Activated B cell treated with CpG ODN at 0.5 μM for 24 hours (primary cell): ENCODE measurements around the gene TUBE1. TPM values are rescaled to one million over a fixed set of nuclear protein-coding genes. Genes with fewer than 3 reads are reported as not detected.

Experiments used
- ATAC-seq: fragments of 200-7000 bp; cut with Tn5 transposase; one replicate; pipeline ENCODE4 v1.10.0; 2021; ENCODE audit warnings: low read depth, mild to moderate bottlenecking, moderate library complexity
- CTCF ChIA-PET: fragments of 350-600 bp; sonication (Branson Sonifier 250); formaldehyde crosslinking; loops from one replicate; lab custom pipeline; 2021; ENCODE audit warnings: antibody characterized with exemption; lab: Charles Lee
- POLR2A ChIA-PET: fragments of 350-600 bp; sonication (Branson Sonifier 250); formaldehyde crosslinking; loops from one replicate; lab custom pipeline; 2021; ENCODE audit warnings: antibody characterized with exemption; lab: Charles Lee
- DNase-seq: peaks from one replicate; pipeline ENCODE4 v3.0.0; 2022
- H3K27ac Mint-ChIP-seq: one replicate; pipeline ENCODE4 v1.8.0; 2020; ENCODE audit warnings: mixed read lengths
- H3K27me3 Mint-ChIP-seq: one replicate; pipeline ENCODE4 v1.8.0; 2021; ENCODE audit warnings: mixed read lengths
- H3K36me3 Mint-ChIP-seq: one replicate; pipeline ENCODE4 v1.8.0; 2021; ENCODE audit warnings: low read depth, mixed read lengths
- H3K4me1 Mint-ChIP-seq: one replicate; pipeline ENCODE4 v1.8.0; 2021; ENCODE audit warnings: mixed read lengths
- H3K4me3 Mint-ChIP-seq: one replicate; pipeline ENCODE4 v1.8.0; 2020; ENCODE audit warnings: mild to moderate bottlenecking, mixed read lengths
- H3K9me3 Mint-ChIP-seq: one replicate; pipeline ENCODE4 v1.8.0; 2020; ENCODE audit warnings: mixed read lengths
- CTCF ChIP-seq: fragments of 200-600 bp; IDR thresholded peaks from one replicate; pipeline ENCODE4 v1.8.0; 2022; ENCODE audit warnings: antibody characterized with exemption, mild to moderate bottlenecking
- intact Hi-C: fragments of 100-400 bp; cut with micrococcal nuclease; formaldehyde crosslinking; loops from one replicate; pipeline ENCODE4 v1.15.1; 2024
- total RNA-seq: library from RNA; stranded (reverse); gene quantifications from 2 replicates; pipeline ENCODE4 v1.2.3, GENCODE V29; 2022

TUBE1 gene
- total RNA-seq, 1 donor from 2014 or later = 28.0 TPM

DNA sequence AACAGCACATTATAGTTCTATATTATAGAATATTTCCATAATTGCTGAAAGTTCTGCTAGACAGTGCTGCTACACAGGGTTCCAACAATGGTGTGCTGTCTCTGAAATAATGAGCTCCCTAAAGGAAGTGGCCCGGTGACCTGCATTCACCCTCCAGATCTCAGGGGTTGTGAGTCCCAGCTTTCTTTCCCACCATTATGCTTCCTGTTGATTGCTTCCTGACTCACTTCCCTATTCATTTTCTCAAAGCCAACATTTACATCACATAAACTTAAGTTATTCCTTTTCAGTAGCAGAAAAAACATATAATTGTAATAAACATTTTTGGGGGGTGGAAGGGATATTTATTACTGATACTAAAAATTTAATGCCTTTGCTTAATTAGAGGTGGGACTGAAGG is 46.3 kb downstream of the TUBE1 start:
- no peaks in the 10 kb centered on the region for H3K27me3 Mint-ChIP-seq
- H3K4me1 Mint-ChIP-seq = peaks cover 9% of the 10 kb centered on the region
- TF ChIP-seq CTCF = no peak
- peaks cover 5% of the 10 kb centered on the region for H3K36me3 Mint-ChIP-seq
- ATAC-seq (no peak), DNase-seq (no peak)
- POLR2A ChIA-PET = interaction anchor here (1.3 kb wide), 1 partner anchor 436 kb away, joined by 3 read pairs; the partner anchor contains the start of gene TRAF3IP2
- no peak overlapping the region for H3K27ac Mint-ChIP-seq
- H3K4me3 Mint-ChIP-seq = no peak overlapping the region
- CTCF ChIA-PET = interaction anchor here (0.9 to 6.5 kb wide), 6 partner anchors 10 to 332 kb away, joined by 3 to 85 read pairs (median 4); no protein-coding TSS in a partner anchor
- no peaks in the 10 kb centered on the region for H3K9me3 Mint-ChIP-seq
- intact Hi-C loops = loop anchor here (5.0 to 10.0 kb wide), 2 partner anchors 676 to 1359 kb away; no protein-coding TSS in a partner anchor

GRCh38 chr6:112039431-112039770 is 47.9 kb downstream of the TUBE1 start:
- H3K4me1 Mint-ChIP-seq = peaks cover 9% of the 10 kb centered on the region
- POLR2A ChIA-PET = no interaction called here
- peaks cover 5% of the 10 kb centered on the region for H3K36me3 Mint-ChIP-seq
- no peak overlapping the region for H3K27ac Mint-ChIP-seq
- no peak overlapping the region for H3K4me3 Mint-ChIP-seq
- no peak for ATAC-seq
- DNase-seq = no peak
- H3K27me3 Mint-ChIP-seq = no peaks in the 10 kb centered on the region
- CTCF ChIA-PET = interaction anchor here (1.3 to 2.1 kb wide), 2 partner anchors 10 to 48 kb away, joined by 5 to 6 read pairs; partner anchors contain the start of genes FAM229B and TUBE1
- intact Hi-C loops = no loop called here
- no peaks in the 10 kb centered on the region for H3K9me3 Mint-ChIP-seq
- TF ChIP-seq CTCF = no peak

DNA sequence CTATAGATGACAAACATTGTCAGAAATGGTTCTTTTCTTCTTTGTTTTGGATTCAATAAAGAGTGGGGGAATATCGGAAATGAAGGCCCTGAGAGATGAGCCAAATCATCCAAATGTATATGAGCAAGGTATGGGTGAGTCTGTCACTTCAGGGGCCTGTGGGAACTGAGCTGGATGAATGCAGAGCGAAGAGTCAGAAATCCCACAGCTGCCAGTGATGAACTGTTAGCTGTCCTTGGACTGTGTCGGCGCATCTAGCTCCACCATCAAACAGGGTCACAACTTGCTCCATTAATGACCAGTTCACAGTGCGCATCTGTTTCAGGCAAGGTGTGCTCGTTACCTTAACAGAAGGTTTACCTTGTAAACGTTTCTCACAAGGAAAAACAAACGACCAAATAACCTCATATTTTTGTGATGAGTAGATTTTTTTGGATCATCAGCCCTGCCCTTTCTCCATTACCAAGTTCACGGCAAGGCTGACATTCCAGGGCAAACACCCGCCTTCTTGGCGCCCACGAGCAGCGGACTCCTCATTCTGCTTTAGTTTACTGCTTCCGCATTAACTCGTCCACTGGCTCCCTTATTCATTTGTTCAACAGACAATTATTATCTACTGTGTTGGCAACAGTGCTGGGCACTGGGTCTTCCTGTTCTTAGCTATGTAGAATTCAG is 48.4 kb downstream of the TUBE1 start:
- DNase-seq (no peak), ATAC-seq (no peak)
- H3K4me3 Mint-ChIP-seq = no peak overlapping the region
- TF ChIP-seq CTCF = no peak
- no peak overlapping the region for H3K27ac Mint-ChIP-seq
- ChIA-PET CTCF (interaction anchor here (1.3 to 2.1 kb wide), 2 partner anchors 10 to 48 kb away, joined by 5 to 6 read pairs; partner anchors contain the start of genes FAM229B and TUBE1), POLR2A (interaction anchor here (0.6 kb wide), 1 partner anchor 972 kb away, joined by 4 read pairs; no protein-coding TSS in a partner anchor)
- peaks cover 9% of the 10 kb centered on the region for H3K4me1 Mint-ChIP-seq
- intact Hi-C loops = no loop called here
- no peaks in the 10 kb centered on the region for H3K27me3 Mint-ChIP-seq
- no peaks in the 10 kb centered on the region for H3K9me3 Mint-ChIP-seq
- H3K36me3 Mint-ChIP-seq = peaks cover 5% of the 10 kb centered on the region

GRCh38 chr6:112038268-112038667 is 49.0 kb downstream of the TUBE1 start:
- ChIA-PET POLR2A (interaction anchor here (0.6 kb wide), 1 partner anchor 971 kb away, joined by 4 read pairs; no protein-coding TSS in a partner anchor), CTCF (no interaction called here)
- DNase-seq (no peak), ATAC-seq (no peak)
- no peak overlapping the region for H3K27ac Mint-ChIP-seq
- no peak overlapping the region for H3K4me3 Mint-ChIP-seq
- no peak for TF ChIP-seq CTCF
- intact Hi-C loops = no loop called here
- peaks cover 9% of the 10 kb centered on the region for H3K4me1 Mint-ChIP-seq
- H3K27me3 Mint-ChIP-seq = peaks cover 3% of the 10 kb centered on the region
- peaks cover 2% of the 10 kb centered on the region for H3K36me3 Mint-ChIP-seq
- H3K9me3 Mint-ChIP-seq = no peaks in the 10 kb centered on the region

- ATAC-seq (no peak), DNase-seq (no peak)
- TF ChIP-seq CTCF = no peak
- Mint-ChIP-seq H3K36me3 (no peaks in the 10 kb centered on the region), H3K4me1 (peaks cover 8% of the 10 kb centered on the region), H3K4me3 (no peak overlapping the region), H3K27me3 (peaks cover 3% of the 10 kb centered on the region), H3K9me3 (no peaks in the 10 kb centered on the region), H3K27ac (no peak overlapping the region)
- ChIA-PET CTCF (no interaction called here), POLR2A (no interaction called here)
- intact Hi-C loops = no loop called here
Observed at GRCh38 chr6:112037783-112038216, 49.5 kb downstream of the TUBE1 start.
